GM12875 (cell line): ENCODE measurements around the gene SEMA3C.

Source experiments
- H3K4me3 ChIP-seq: one replicate; pipeline ENCODE4 v1.5.1; 2011; ENCODE audit warnings: low read depth, low read length, control low read depth
- CTCF ChIP-seq: IDR thresholded peaks from 2 replicates; pipeline ENCODE4 v1.5.1; 2011; ENCODE audit warnings: low read depth, mild to moderate bottlenecking, control low read depth, inconsistent platforms, low read length, moderate library complexity, borderline replicate concordance; ENCODE audit not compliant: insufficient read depth

The SEMA3C gene

GRCh38 chr7:80816806-80817205 lies 102.0 kb downstream of the SEMA3C start:
- TF ChIP-seq CTCF, result no peak
- no peak overlapping the region for H3K4me3 ChIP-seq

- no peak overlapping the region for H3K4me3 ChIP-seq
- no peak for TF ChIP-seq CTCF
Observed at GRCh38 chr7:80815733-80816132, 103.1 kb downstream of the SEMA3C start.

GRCh38 chr7:80809545-80809944 lies 109.3 kb downstream of the SEMA3C start:
- no peak overlapping the region for H3K4me3 ChIP-seq
- TF ChIP-seq CTCF, result no peak

- no peak for TF ChIP-seq CTCF
- H3K4me3 ChIP-seq, result no peak overlapping the region
Observed at GRCh38 chr7:80807166-80807900, 111.5 kb downstream of the SEMA3C start.

- TF ChIP-seq CTCF, result no peak
- H3K4me3 ChIP-seq, result no peak overlapping the region
Observed at GRCh38 chr7:80806663-80807062, 112.2 kb downstream of the SEMA3C start.

- TF ChIP-seq CTCF, result no peak
- no peak overlapping the region for H3K4me3 ChIP-seq
Observed at GRCh38 chr7:80804589-80804988, 114.3 kb downstream of the SEMA3C start.

- no peak for TF ChIP-seq CTCF
- H3K4me3 ChIP-seq, result no peak overlapping the region
Observed at GRCh38 chr7:80802527-80802926, 116.3 kb downstream of the SEMA3C start.
